Endothelial cell of umbilical vein (primary cell): ENCODE data around the gene MAPKBP1. TPM values are rescaled to one million over a fixed set of nuclear protein-coding genes. Genes with fewer than 3 reads are reported as not detected.

ENCODE experiments used
- BruUV-seq: library from RNA; stranded (reverse); fragments of 400-500 nt; replicated peaks from 2 replicates; lab custom pipeline; 2021; lab: Mats Ljungman, UMichigan
- CTCF ChIA-PET: fragments of 300-600, 350-600 bp; sonication (Branson Sonifier 250); formaldehyde crosslinking; loops from one replicate; lab custom pipeline; 2021; ENCODE audit warnings: antibody characterized with exemption, inconsistent platforms; lab: Charles Lee
- POLR2A ChIA-PET: fragments of 300-600, 350-600 bp; sonication (Branson Sonifier 250); formaldehyde crosslinking; loops from one replicate; lab custom pipeline; 2021; ENCODE audit warnings: antibody characterized with exemption, inconsistent platforms; lab: Charles Lee
- DNase-seq: peaks from one replicate; pipeline ENCODE4 v3.0.0-alpha.2; 2011; ENCODE audit warnings: low read depth, low spot score
- FAIRE-seq: peaks from 2 replicates; lab custom pipeline; 2011; peaks lifted over from hg19 to GRCh38; lab: Jason Lieb, UNC
- H2AFZ ChIP-seq: 2 replicates; pipeline ENCODE4 v1.6.0; 2012; ENCODE audit warnings: low read depth, low read length, control low read depth, inconsistent platforms
- H3K27ac ChIP-seq: 2 replicates; pipeline ENCODE4 v1.5.1; 2011; ENCODE audit warnings: low read depth, mild to moderate bottlenecking, control low read depth, low read length, moderate library complexity; ENCODE audit not compliant: insufficient read depth
- H3K27me3 ChIP-seq, 2 experiments: 2 replicates each; pipeline versions ENCODE4 v1.6.0 to v1.6.1; 2011; ENCODE audit warnings: low read length in 2 of 2, mixed read lengths in 1 of 2; ENCODE audit not compliant: control insufficient read depth in 2 of 2, insufficient read depth in 2 of 2
- H3K36me3 ChIP-seq, 2 experiments: 2 replicates in 1 of 2; 3 replicates in 1 of 2; pipeline ENCODE4 v1.5.1; 2011; ENCODE audit warnings: low read length in 2 of 2, mild to moderate bottlenecking in 1 of 2, moderate library complexity in 1 of 2; ENCODE audit not compliant: control insufficient read depth in 2 of 2, insufficient read depth in 2 of 2; ENCODE audit errors: extremely low read depth in 1 of 2
- H3K4me1 ChIP-seq: 3 replicates; pipeline ENCODE4 v1.5.1; 2011; ENCODE audit warnings: mild to moderate bottlenecking, low read length; ENCODE audit not compliant: control insufficient read depth, insufficient read depth; ENCODE audit errors: extremely low read depth
- H3K4me2 ChIP-seq: 2 replicates; pipeline ENCODE4 v1.6.1; 2011; ENCODE audit warnings: low read length, control low read depth, mixed read lengths; ENCODE audit not compliant: insufficient read depth
- H3K4me3 ChIP-seq, 3 experiments: fragments of 200-600 bp in 1 of 3; sonication (generic), shearing (Covaris generic) in 1 of 3; replicated peaks in 1 of 3; 2 replicates each; pipeline ENCODE4 v1.5.1; 2011 to 2016; ENCODE audit warnings: control low read depth in 3 of 3, low read length in 3 of 3, mild to moderate bottlenecking in 2 of 3, inconsistent platforms in 1 of 3, low read depth in 1 of 3, moderate library complexity in 1 of 3; ENCODE audit not compliant: insufficient read depth in 1 of 3
- H3K79me2 ChIP-seq: 2 replicates; pipeline ENCODE4 v1.6.0; 2012; ENCODE audit warnings: low read length, inconsistent platforms; ENCODE audit not compliant: control insufficient read depth, insufficient read depth
- H3K9ac ChIP-seq: replicated peaks from 2 replicates; pipeline ENCODE3; 2011; ENCODE audit warnings: low read length, control low read depth; ENCODE audit not compliant: insufficient read depth; ENCODE audit errors: extremely low read depth
- H3K9me1 ChIP-seq: replicated peaks from 3 replicates; pipeline ENCODE4 v1.6.0; 2011; ENCODE audit warnings: mild to moderate bottlenecking, low read length; ENCODE audit not compliant: control insufficient read depth, insufficient read depth; ENCODE audit errors: extremely low read depth
- H3K9me3 ChIP-seq: replicated peaks from 2 replicates; pipeline ENCODE4 v1.5.1; 2012; ENCODE audit warnings: low read length, inconsistent platforms; ENCODE audit not compliant: control insufficient read depth, insufficient read depth
- H4K20me1 ChIP-seq: replicated peaks from 2 replicates; pipeline ENCODE3; 2011; ENCODE audit warnings: mild to moderate bottlenecking, low read length; ENCODE audit not compliant: control insufficient read depth, insufficient read depth; ENCODE audit errors: extremely low read depth
- CTCF ChIP-seq, 2 donors: IDR thresholded peaks; 1 replicate in 1 of 2; 2 replicates in 1 of 2; pipeline ENCODE4 v1.5.1; 2011; ENCODE audit warnings: low read length in 2 of 2, mild to moderate bottlenecking in 2 of 2, moderate library complexity in 2 of 2, control low read depth in 1 of 2, inconsistent platforms in 1 of 2, low read depth in 1 of 2; ENCODE audit not compliant: insufficient read depth in 1 of 2; ENCODE audit errors: extremely low read depth in 1 of 2
- EZH2 ChIP-seq: IDR thresholded peaks from 2 replicates; pipeline ENCODE4 v1.6.1; 2012; ENCODE audit warnings: borderline replicate concordance, low read depth, mild to moderate bottlenecking, moderate library complexity, low read length, inconsistent platforms; ENCODE audit not compliant: severe bottlenecking
- FOS ChIP-seq: IDR thresholded peaks from 2 replicates; pipeline ENCODE4 v1.6.1; 2011; ENCODE audit warnings: mild to moderate bottlenecking, low read length, moderate library complexity, borderline replicate concordance; ENCODE audit not compliant: insufficient read depth
- GATA2 ChIP-seq: IDR thresholded peaks from 2 replicates; pipeline ENCODE4 v1.7.0; 2011; ENCODE audit warnings: low read depth, mild to moderate bottlenecking, moderate library complexity, mixed read lengths, low read length; ENCODE audit not compliant: insufficient read length, insufficient read depth
- JUN ChIP-seq: IDR thresholded peaks from 2 replicates; pipeline ENCODE4 v1.6.1; 2011; ENCODE audit warnings: borderline replicate concordance, low read depth; ENCODE audit not compliant: insufficient read length, insufficient read depth
- MAX ChIP-seq: IDR thresholded peaks from 2 replicates; pipeline ENCODE4 v1.6.1; 2011; ENCODE audit not compliant: insufficient read depth, insufficient read length
- MYC ChIP-seq: IDR thresholded peaks from one replicate; pipeline ENCODE4 v1.6.1; 2011; ENCODE audit warnings: mild to moderate bottlenecking, low read depth, low read length
- POLR2A ChIP-seq: IDR thresholded peaks from 2 replicates; pipeline ENCODE4 v1.6.1; 2012; ENCODE audit warnings: low read depth, mild to moderate bottlenecking, control low read depth, low read length
- POLR2AphosphoS5 ChIP-seq: IDR thresholded peaks from 2 replicates; pipeline ENCODE4 v1.6.1; 2012; ENCODE audit warnings: low read depth, mild to moderate bottlenecking, control low read depth, low read length, moderate library complexity; ENCODE audit not compliant: insufficient read depth
- dilution Hi-C: fragments of 300-500 bp; cut with MboI; formaldehyde crosslinking; loops from one replicate; pipeline ENCODE4 v1.15.0; 2019; ENCODE audit warnings: low sequenced_read_pairs; ENCODE audit not compliant: extremely low pct_ligation_motif_present
- intact Hi-C: fragments of 100-400 bp; cut with micrococcal nuclease; formaldehyde crosslinking; loops from one replicate; pipeline ENCODE4 v1.10.0; 2022
- polyA plus RNA-seq, 4 experiments: library from polyadenylated mRNA; depleted of rRNA in 3 of 4; stranded (reverse) in 3 of 4; unstranded in 1 of 4; fragments of >200 nt; gene quantifications; 2 replicates each; pipeline versions ENCODE4 v1.2.1 to v1.2.3, GENCODE V29; 2011 to 2012; ENCODE audit warnings: missing spikeins in 1 of 4
- total RNA-seq: library from RNA; stranded (reverse); gene quantifications from 2 replicates; pipeline ENCODE4 v1.2.3, GENCODE V29; 2021

MAPKBP1 gene
- total and polyA plus RNA-seq, 2 donors (not counting 3 experiments of a cell fraction or from before 2014, with no cell fraction given) = 12.3 to 55.8 TPM

- dilution Hi-C loops = no loop called here
Observed at GRCh38 chr15:41874736-41875135, 100.5 kb downstream of the MAPKBP1 start.

More at GRCh38 chr15:41874736-41875135, 100.5 kb downstream of the MAPKBP1 start:
- no peaks in the 10 kb centered on the region for H3K27me3 ChIP-seq
- no peak overlapping the region for H3K4me2 ChIP-seq
- CTCF ChIA-PET = interaction anchor here (1.3 kb wide), 1 partner anchor 30 kb away, joined by 3 read pairs; no protein-coding TSS in a partner anchor
- no peak overlapping the region for H3K4me3 ChIP-seq
- BruUV-seq = no TSS peak
- H3K9me3 ChIP-seq = no peaks in the 10 kb centered on the region
- TF ChIP-seq EZH2 (no peak), MYC (no peak), JUN (no peak), POLR2A (no peak), FOS (no peak), MAX (no peak), CTCF (IDR thresholded peaks at IDR 0.05; ENCODE audit: extremely low read depth in 1 of 2, insufficient read depth in 1 of 2, low read depth in 1 of 2, low read length in 2 of 2) (no peak), POLR2AphosphoS5 (no peak), GATA2 (no peak)
- no peaks in the 10 kb centered on the region for H3K4me1 ChIP-seq
- H3K9ac ChIP-seq = no peak overlapping the region
- DNase-seq (no peak), FAIRE-seq (no peak)
- peaks cover 0 to 49% of the 10 kb centered on the region in 2 experiments for H3K36me3 ChIP-seq
- H3K79me2 ChIP-seq = no peaks in the 10 kb centered on the region
- H4K20me1 ChIP-seq = no peaks in the 10 kb centered on the region
- POLR2A ChIA-PET = no interaction called here
- H3K27ac ChIP-seq = no peak overlapping the region
- no peaks in the 10 kb centered on the region for H3K9me1 ChIP-seq
- intact Hi-C loops = no loop called here
- no peak overlapping the region for H2AFZ ChIP-seq
